NT2/D1 (cell line): ENCODE results near the gene RAB5B.
A peak's percentile ranks its signal among the peaks of the same experiment; 100 is the strongest.

Experiments used
- DNase-seq: peaks from one replicate; pipeline ENCODE4 v3.0.0-alpha.2; 2011; ENCODE audit warnings: low read depth, low spot score
- H3K27me3 ChIP-seq: 2 replicates; pipeline ENCODE4 v1.6.0; 2011; ENCODE audit warnings: mild to moderate bottlenecking; ENCODE audit not compliant: insufficient read length, insufficient read depth
- H3K36me3 ChIP-seq: 2 replicates; pipeline ENCODE4 v1.6.1; 2011; ENCODE audit warnings: mild to moderate bottlenecking, low read length, mixed read lengths; ENCODE audit not compliant: insufficient read depth, insufficient read length
- H3K4me1 ChIP-seq: 2 replicates; pipeline ENCODE4 v1.5.1; 2011; ENCODE audit not compliant: insufficient read depth, insufficient read length
- H3K4me3 ChIP-seq: 2 replicates; pipeline ENCODE4 v1.5.1; 2011; ENCODE audit warnings: low read depth; ENCODE audit not compliant: insufficient read length
- H3K9ac ChIP-seq: 2 replicates; pipeline ENCODE4 v1.6.0; 2011; ENCODE audit warnings: low read depth; ENCODE audit not compliant: insufficient read length
- H3K9me3 ChIP-seq: 2 replicates; pipeline ENCODE4 v1.5.1; 2011; ENCODE audit warnings: mild to moderate bottlenecking, low read length; ENCODE audit not compliant: insufficient read depth
- SUZ12 ChIP-seq: IDR thresholded peaks from 2 replicates; pipeline ENCODE4 v1.6.1; 2011; ENCODE audit not compliant: insufficient read length, insufficient read depth; ENCODE audit errors: extremely low read depth
- YY1 ChIP-seq: IDR thresholded peaks from 2 replicates; pipeline ENCODE4 v1.6.1; 2011; ENCODE audit not compliant: insufficient read length, insufficient read depth
- ZNF274 ChIP-seq: IDR thresholded peaks from 2 replicates; pipeline ENCODE4 v1.6.1; 2011; ENCODE audit warnings: mild to moderate bottlenecking, low read depth, low read length

RAB5B gene

DNA sequence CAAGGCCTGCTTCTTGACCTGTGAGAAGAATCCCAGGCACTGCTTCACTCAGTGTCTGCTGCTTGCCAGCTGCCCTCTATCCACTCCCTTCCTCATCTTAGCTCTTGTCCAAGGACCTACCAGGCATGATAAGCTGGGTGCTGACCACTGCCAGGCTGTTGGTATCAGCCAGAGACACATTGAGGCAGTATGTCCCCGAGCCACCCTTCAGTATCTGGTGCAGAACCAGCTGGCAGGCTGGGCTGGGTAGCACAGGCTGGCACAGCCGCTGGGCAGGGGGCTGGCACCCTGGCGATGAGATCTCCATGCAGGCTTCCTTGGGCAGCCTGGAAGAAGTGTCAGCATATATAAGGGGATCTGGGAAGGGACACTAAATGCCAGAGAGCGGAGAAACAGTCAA, 18.5 kb upstream of the RAB5B start:
- no peaks in the 10 kb centered on the region for H3K9me3 ChIP-seq
- no peak for TF ChIP-seq ZNF274

DNA sequence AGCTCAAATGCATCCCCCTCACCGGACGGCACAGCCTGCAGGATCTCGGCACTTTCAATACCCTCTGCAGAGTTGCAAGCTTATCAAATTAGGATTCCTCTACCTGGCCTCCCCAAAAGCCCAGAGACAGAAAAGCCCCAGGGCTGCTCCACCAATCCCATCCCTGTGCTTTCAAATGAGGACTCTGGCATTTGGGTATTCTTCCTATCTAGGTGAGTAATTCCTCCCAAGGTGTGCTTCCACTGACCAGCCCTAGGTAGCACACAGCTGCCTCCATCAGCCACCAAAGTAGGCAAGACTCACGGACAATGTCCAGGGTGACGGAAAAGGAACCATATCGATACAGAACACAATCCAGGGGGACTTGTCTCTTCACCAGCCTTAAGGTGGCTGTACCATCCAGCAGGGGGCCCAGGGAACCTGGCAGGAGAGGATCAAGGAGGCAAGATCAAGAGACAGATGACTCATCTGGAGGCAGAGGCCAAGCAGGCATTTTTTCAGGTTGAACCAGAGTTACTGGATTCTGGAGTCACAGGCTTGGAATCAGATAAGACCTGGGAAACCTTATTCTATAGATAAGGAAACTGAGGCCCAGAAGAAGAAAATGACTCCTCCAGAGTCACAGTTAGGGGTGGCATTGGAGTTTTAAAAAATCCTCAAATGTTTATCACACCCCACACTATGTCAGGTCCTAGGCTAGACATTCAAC, 17.9 kb upstream of the RAB5B start:
- Histone ChIP-seq H3K9ac (no peak overlapping the region), H3K4me1 (peaks cover 3% of the 10 kb centered on the region), H3K4me3 (no peak overlapping the region), H3K27me3 (no peaks in the 10 kb centered on the region), H3K36me3 (peaks cover 57% of the 10 kb centered on the region), H3K9me3 (no peaks in the 10 kb centered on the region)
- no peak for DNase-seq
- TF ChIP-seq SUZ12, result no peak
- no peak for TF ChIP-seq ZNF274
- TF ChIP-seq YY1, result no peak

More for the DNA sequence above, 18.5 kb upstream of the RAB5B start:
- H3K4me3 ChIP-seq, result no peak overlapping the region
- H3K4me1 ChIP-seq, result peaks cover 3% of the 10 kb centered on the region
- H3K27me3 ChIP-seq, result no peaks in the 10 kb centered on the region
- H3K36me3 ChIP-seq, result peaks cover 57% of the 10 kb centered on the region
- H3K9ac ChIP-seq, result no peak overlapping the region
- DNase-seq, result no peak

DNA sequence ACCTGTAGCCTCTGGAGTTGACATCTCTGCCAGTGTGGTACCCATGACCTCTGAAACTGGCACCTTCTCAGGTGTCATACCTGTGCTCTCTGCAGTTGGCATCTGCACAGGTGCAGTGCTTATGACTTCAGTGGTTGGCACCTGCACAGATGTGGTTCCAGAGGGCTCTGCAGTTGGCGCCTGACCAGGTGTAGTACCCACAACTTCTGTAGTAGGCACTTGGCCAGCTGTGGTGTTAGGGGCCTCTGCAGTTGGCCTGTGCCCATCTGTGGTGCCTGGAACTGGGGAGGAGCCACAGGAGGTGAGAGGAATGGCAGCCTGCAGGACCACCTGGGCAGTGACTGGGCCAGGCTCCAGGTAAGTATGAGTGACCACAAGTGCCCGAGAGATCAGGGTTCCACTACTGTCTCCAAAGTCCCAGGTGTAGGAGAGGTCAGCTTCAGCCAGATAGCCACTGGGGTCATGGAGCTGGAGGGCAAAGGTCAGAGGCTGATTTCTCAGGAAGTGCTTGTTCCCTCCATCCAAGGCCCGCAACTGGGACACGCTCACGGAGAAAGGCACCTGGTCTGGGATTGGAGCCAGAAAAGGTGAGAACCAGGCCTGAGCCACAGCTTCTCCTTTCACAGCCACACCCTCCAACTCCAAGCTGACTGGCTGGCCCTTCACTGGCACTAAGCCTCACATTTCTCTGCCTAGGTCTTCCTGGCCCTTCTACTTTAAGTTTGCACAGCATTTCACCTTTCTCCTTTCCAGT, 16.6 kb upstream of the RAB5B start:
- no peaks in the 10 kb centered on the region for H3K27me3 ChIP-seq
- peaks cover 3% of the 10 kb centered on the region for H3K4me1 ChIP-seq
- no peak for DNase-seq
- H3K9ac ChIP-seq, result no peak overlapping the region
- TF ChIP-seq YY1 (no peak), ZNF274 (no peak), SUZ12 (no peak)
- no peaks in the 10 kb centered on the region for H3K9me3 ChIP-seq
- H3K4me3 ChIP-seq, result no peak overlapping the region
- peaks cover 45% of the 10 kb centered on the region for H3K36me3 ChIP-seq

DNA sequence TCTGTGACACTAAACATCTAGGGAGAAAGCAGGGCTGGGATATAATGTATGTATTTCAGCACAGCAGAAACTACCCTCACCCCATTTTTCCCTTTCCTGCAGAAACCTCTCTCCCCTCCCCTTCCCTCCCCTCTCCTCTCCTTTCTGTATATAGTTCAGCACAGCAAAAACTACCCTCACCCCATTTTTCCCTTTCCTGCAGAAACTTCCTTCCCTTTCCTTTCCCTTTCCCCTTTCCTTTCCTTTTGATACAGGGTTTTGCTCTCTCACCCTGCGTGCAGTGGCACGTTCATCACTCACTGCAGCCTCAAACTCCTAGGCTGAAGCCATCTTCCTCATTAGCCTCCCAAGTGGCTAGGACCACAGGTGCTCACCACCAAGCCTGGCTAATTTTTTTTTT, 10.1 kb upstream of the RAB5B start:
- DNase-seq, result no peak
- no peak overlapping the region for H3K4me3 ChIP-seq
- peaks cover 6% of the 10 kb centered on the region for H3K4me1 ChIP-seq
- H3K36me3 ChIP-seq, result peaks cover 12% of the 10 kb centered on the region
- H3K27me3 ChIP-seq, result no peaks in the 10 kb centered on the region
- no peak overlapping the region for H3K9ac ChIP-seq
- TF ChIP-seq ZNF274 (no peak), SUZ12 (no peak), YY1 (no peak)
- H3K9me3 ChIP-seq, result no peaks in the 10 kb centered on the region

DNA sequence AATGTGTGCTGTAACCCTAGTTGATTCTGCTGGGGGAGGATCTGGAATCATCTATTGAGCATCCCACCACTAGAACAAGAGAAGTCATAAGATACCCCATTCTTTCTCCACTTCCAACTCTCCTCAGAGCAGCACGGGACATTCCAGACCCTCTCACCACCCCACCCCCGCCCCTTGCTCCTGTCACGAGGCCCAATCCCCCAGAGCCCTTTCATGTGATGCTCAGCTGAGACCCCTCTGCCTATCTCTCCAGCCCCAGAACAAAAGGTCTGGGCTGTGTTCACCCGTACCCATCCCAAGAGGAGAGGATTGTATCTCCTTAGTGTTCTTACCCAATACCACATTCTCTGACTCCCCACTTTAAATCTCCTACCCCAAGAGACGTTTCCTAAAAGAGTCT, 8.6 kb upstream of the RAB5B start:
- Histone ChIP-seq H3K36me3 (peaks cover 24% of the 10 kb centered on the region), H3K9me3 (no peaks in the 10 kb centered on the region), H3K9ac (peak overlapping the region; percentile 61), H3K4me1 (peaks cover 6% of the 10 kb centered on the region), H3K4me3 (peak overlapping the region; percentile 76), H3K27me3 (no peaks in the 10 kb centered on the region)
- DNase-seq, result no peak
- TF ChIP-seq SUZ12 (no peak), ZNF274 (no peak), YY1 (no peak)

DNA sequence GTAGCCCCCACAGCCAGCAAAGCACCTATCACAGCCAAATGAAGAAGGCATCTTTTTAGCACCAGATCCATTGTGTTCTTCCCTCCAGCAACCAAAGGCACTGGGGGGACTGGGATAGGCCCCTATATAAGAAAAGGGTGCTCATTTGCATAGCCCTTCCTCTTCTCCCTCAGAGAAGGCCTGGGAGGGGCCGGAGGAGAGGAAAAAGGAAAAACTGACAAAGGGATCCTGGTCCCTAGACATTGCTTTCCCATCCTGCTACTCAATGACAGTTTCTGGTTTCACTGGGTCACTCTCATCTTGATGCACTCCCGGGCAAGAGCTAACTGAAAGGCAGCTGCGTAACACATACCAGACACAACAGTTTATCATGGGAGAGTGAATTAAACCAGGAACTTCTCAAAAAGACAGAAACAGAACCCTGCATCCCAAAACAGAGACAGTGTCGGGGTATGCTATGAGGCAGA, 7.9 kb upstream of the RAB5B start, which contains the start of gene PMEL:
TSS of gene PMEL (minus strand) at position 102 of the 467 bp plus-strand sequence. CDS start at position 71, 31 bp downstream.
- peak within 1 kb of the TSS; percentile 76 for H3K4me3 ChIP-seq

DNA sequence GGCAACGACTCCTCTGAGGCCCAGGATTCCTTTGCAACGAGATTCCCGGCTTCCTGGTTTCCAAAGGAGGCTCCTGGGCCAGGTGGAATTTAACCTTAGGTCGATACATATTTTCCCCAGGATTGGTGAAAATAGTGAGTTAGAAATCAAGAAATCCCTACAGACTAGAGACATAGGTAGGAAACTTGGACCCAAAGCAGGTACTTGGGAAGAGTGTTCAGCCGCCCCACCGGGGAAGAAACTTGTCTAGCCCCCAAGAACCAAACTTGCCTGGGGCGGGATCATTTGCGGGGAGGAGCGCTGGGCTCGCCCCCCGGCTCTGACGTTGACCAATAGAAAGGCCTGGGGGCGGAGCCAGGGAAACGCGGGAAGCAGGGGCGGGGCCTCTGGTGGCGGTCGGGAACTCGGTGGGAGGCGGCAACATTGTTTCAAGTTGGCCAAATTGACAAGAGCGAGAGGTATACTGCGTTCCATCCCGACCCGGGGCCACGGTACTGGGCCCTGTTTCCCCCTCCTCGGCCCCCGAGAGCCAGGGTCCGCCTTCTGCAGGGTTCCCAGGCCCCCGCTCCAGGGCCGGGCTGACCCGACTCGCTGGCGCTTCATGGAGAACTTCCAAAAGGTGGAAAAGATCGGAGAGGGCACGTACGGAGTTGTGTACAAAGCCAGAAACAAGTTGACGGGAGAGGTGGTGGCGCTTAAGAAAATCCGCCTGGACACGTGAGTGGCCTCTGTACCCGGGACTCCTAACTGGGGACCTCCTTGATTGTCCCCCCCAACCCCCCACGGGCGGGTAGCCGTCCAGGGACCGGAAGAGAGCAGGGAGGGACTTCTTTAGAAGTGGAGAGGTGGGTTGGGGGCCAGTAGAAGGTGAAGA, 7.2 kb upstream of the RAB5B start, which contains the start of gene CDK2:
TSS of gene CDK2 (plus strand) at position 423 of the 874 bp plus-strand sequence. CDS start at position 602, 179 bp downstream.
- H3K4me1 ChIP-seq, result peaks cover 6% of the 10 kb centered on the region
- peak; percentile 78 for DNase-seq
- no peaks in the 10 kb centered on the region for H3K27me3 ChIP-seq
- TF ChIP-seq ZNF274 (no peak), SUZ12 (no peak), YY1 (no peak)
- no peaks in the 10 kb centered on the region for H3K9me3 ChIP-seq
- peaks cover 38% of the 10 kb centered on the region for H3K36me3 ChIP-seq
- peak within 1 kb of the TSS; percentile 88 for H3K9ac ChIP-seq
- peak within 1 kb of the TSS; percentile 76 for H3K4me3 ChIP-seq

More for the DNA sequence above, 7.9 kb upstream of the RAB5B start, which contains the start of gene PMEL:
- Histone ChIP-seq H3K4me1 (peaks cover 6% of the 10 kb centered on the region), H3K9me3 (no peaks in the 10 kb centered on the region), H3K9ac (peak within 1 kb of the TSS; percentile 88), H3K27me3 (no peaks in the 10 kb centered on the region), H3K36me3 (peaks cover 31% of the 10 kb centered on the region)
- TF ChIP-seq ZNF274, result no peak
- no peak for TF ChIP-seq SUZ12
- no peak for TF ChIP-seq YY1
- no peak for DNase-seq
